Mucosa of rectum (tissue), 2 donors: ENCODE data around the gene RCSD1.

Experiments used
- H3K27ac ChIP-seq, 2 donors: one replicate each; pipeline ENCODE4 v1.7.0; 2013; ENCODE audit warnings: inconsistent platforms in 2 of 2, low read depth in 2 of 2, low read length in 2 of 2
- H3K27me3 ChIP-seq, 2 donors: one replicate each; pipeline ENCODE4 v1.7.0; 2013; ENCODE audit warnings: low read length in 2 of 2; ENCODE audit not compliant: control insufficient read depth in 2 of 2, insufficient read depth in 2 of 2
- H3K36me3 ChIP-seq, 2 donors: one replicate each; pipeline ENCODE4 v1.7.0; 2013; ENCODE audit warnings: low read length in 2 of 2; ENCODE audit not compliant: control insufficient read depth in 2 of 2, insufficient read depth in 2 of 2
- H3K4me1 ChIP-seq, 2 donors: one replicate each; pipeline ENCODE4 v1.7.0; 2013; ENCODE audit warnings: low read length in 2 of 2, mild to moderate bottlenecking in 1 of 2; ENCODE audit not compliant: control insufficient read depth in 2 of 2, insufficient read depth in 2 of 2
- H3K4me3 ChIP-seq, 2 donors: one replicate each; pipeline ENCODE4 v1.7.0; 2013; ENCODE audit warnings: low read length in 2 of 2
- H3K9ac ChIP-seq, 2 donors: one replicate each; pipeline ENCODE4 v1.7.0; 2013; ENCODE audit warnings: low read length in 2 of 2, low read depth in 1 of 2, mild to moderate bottlenecking in 1 of 2
- H3K9me3 ChIP-seq, 2 donors: one replicate each; pipeline ENCODE4 v1.7.0; 2013; ENCODE audit warnings: low read length in 2 of 2; ENCODE audit not compliant: control insufficient read depth in 2 of 2
- donor health status: healthy.
- donor health status: Normal muscosa, but diverticular disease.

Gene RCSD1

DNA sequence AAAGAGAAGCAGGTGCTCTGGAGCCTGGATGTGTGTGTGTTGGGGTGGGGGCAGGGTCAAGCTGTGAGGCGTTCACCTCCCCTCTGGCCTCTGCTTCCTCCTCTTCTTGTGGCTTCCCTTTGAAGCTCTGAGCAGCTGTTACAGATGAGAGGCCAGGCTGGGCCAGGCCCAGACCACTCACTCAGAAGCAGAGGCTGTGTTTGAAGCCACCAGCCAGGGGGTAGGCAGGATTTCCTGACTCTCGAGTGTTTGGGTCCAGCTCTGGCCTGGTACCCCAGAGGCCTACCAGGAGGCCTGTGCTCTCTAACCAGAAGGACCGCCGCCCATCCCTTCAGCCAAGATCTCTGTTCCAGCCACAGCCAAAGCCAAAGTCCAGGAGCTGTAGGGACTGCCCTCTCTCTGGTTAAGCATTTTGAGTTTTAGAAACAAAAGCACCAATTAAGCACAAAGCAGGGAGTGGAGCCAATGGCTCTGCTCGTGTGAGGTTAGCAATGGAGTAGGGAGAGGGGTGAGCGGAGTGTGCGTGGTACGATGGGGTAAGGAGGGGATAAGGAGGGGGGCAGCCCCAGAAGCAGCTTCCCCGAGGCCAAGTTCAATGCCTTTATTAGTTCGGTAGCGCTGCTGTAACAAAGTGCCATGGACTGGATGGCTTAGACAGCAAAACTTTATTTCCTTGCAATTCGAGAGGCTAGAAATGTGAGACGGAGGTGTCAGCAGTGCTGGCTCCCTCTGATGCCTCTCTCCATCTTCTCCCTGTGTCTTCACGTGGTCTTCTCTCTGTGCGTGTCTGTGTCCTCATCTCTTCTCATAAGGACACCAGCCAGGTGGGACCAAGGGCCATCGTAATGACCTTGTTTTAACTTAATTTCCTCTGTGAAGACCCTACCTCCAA, 20.5 kb downstream of the RCSD1 start:
- H3K9ac ChIP-seq = no peak overlapping the region
- no peaks in the 10 kb centered on the region for H3K27me3 ChIP-seq
- peak overlapping the region; percentile 32 to 45 for H3K27ac ChIP-seq

DNA sequence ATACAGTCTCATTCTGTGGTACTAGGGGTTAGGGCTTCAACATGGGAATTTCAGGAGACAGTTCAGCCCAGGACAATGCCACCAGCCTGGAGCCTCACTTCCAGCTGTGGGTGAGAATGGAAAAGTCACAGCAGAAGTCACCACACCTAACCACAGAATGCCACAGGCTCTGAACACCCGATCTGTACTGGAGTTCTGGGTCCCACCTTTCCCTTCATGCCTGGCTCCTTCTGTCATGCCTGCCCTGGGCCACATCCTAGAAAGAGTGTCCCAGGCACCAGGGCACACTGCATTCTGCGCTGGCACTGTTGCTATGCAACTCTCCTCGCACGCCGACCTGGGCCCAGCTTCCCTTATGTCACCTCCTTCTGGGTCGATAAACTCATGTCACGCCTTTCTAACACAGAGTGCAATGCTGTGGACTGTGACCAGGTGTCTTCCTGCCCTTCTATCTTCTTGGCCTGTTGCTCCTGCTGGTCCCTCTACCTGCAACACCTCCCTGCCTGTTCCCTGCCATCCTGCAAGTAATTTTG, 21.2 kb downstream of the RCSD1 start:
- Histone ChIP-seq H3K4me3 (no peak overlapping the region), H3K9me3 (no peaks in the 10 kb centered on the region), H3K27ac (peak overlapping the region in 1 of 2 donors; percentile 3), H3K36me3 (peaks cover 0 to 2% of the 10 kb centered on the region in 2 donors), H3K27me3 (no peaks in the 10 kb centered on the region), H3K4me1 (peaks cover 27 to 32% of the 10 kb centered on the region in 2 donors), H3K9ac (no peak overlapping the region)

More for the DNA sequence above, 20.5 kb downstream of the RCSD1 start:
- H3K36me3 ChIP-seq = peaks cover 0 to 1% of the 10 kb centered on the region in 2 donors
- H3K4me1 ChIP-seq = peaks cover 26 to 32% of the 10 kb centered on the region in 2 donors
- H3K9me3 ChIP-seq = no peaks in the 10 kb centered on the region
- H3K4me3 ChIP-seq = no peak overlapping the region

DNA sequence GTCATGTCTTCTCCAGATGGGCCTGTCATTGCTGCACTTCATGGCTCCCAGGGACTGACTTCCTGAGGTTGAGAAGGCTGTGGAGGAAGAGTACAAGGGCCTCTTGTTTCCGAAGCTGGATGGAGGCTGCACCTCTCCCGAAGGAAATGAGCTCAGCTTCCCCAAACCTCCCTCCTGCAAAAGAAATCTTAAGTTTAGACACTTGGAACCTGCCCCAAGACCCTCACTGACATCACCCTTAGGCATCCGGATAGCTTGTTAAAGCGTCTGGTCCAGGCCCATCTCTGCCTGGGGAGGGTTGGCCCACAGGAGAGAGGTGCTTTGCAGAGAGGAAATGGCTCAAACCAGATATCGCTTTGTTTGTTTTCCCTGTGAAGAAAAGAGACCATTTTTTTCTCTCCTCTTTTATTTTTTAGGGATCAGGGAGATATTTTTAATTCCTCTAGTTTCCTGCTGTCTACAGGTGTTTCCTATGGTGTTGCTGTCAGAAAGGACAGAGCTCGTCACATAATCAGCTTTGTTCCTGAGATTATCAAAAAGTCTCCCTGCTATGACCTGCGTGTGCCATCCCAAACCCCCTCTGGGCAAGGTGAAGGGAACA, 25.0 kb downstream of the RCSD1 start:
- H3K9me3 ChIP-seq = no peaks in the 10 kb centered on the region
- no peaks in the 10 kb centered on the region for H3K27me3 ChIP-seq
- H3K4me1 ChIP-seq = peaks cover 20 to 21% of the 10 kb centered on the region in 2 donors
- peak overlapping the region; percentile 39 to 47 for H3K27ac ChIP-seq
- peaks cover 0 to 2% of the 10 kb centered on the region in 2 donors for H3K36me3 ChIP-seq
- no peak overlapping the region for H3K4me3 ChIP-seq
- no peak overlapping the region for H3K9ac ChIP-seq

DNA sequence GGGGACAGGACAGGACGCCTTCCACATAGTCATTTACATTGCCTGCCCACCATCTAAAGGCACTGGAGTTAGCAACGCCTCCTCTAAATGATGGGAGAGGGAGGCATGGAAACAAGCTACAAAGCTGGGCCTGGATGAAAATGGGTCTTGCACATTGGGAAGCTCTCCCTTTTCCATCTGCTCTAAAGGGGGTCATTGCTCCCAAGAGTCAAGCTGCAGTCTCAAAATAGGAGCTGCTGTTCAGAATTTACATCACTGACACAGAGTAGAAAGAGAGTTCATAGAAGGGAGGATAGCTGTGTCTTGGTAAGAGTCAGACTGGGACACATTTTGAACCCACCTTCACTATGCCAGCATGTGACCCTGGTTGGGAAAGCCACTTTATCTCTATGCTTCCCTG, 26.6 kb downstream of the RCSD1 start:
- Histone ChIP-seq H3K4me1 (peaks cover 7 to 16% of the 10 kb centered on the region in 2 donors), H3K9ac (no peak overlapping the region), H3K27me3 (no peaks in the 10 kb centered on the region), H3K27ac (no peak overlapping the region), H3K9me3 (no peaks in the 10 kb centered on the region), H3K36me3 (peaks cover 0 to 2% of the 10 kb centered on the region in 2 donors), H3K4me3 (no peak overlapping the region)

DNA sequence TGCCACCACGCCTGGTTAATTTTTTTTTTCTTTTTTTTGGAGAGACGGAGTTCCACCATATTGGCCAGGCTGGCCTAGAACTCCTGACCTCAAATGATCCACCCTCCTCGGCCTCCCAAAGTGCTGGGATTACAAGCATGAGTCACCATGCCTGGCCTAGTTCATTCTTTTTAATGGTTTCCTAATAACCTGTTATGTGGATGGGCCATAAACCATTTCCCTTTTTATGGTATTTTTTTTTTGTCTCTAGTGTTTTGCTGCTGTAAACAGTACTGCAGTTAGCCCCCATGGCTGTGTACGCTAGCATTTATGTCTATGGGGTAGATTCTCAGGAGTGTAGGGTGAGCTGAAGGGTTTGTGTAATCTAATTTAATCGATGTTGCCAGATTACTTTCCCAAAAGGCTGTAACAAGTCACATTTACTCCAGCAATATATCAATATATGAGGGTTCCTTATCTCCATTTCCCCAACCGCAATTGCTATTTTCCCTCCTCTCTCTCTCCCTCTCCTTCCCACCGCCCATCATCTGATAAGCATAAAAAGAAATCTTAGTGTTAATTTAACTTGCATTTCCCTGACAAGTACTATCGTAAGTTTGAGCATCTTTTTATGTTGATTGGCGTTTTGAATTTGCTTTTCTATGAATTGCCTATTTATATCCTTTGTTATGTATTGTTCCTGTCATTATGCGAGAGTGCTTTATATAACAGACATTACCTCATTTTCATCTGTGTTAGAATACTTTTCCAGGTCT, 28.7 kb downstream of the RCSD1 start:
- no peak overlapping the region for H3K4me3 ChIP-seq
- H3K9me3 ChIP-seq = no peaks in the 10 kb centered on the region
- H3K36me3 ChIP-seq = peaks cover 0 to 2% of the 10 kb centered on the region in 2 donors
- peaks cover 9 to 19% of the 10 kb centered on the region in 2 donors for H3K4me1 ChIP-seq
- H3K9ac ChIP-seq = no peak overlapping the region
- H3K27me3 ChIP-seq = no peaks in the 10 kb centered on the region
- H3K27ac ChIP-seq = peak overlapping the region in 1 of 2 donors; percentile 26

DNA sequence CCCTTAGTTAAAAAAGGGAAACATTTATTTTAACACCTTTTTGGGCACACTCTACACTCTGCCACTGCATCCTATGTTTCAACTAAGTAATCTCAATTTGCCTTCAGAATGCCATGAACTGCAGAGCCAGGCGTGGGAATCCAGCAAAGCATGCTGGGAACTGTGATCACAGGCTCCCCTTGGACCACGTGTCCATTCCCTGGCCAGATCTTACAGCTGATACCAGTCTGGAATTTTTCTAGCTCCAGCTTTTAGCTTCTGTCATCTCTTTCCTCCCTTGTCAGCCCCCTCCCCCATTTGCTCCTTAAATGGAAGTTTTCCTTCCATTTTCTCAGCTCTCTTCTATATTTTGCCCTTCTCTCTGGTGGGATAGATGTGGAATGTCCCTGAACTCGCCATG, 29.4 kb downstream of the RCSD1 start:
- H3K9me3 ChIP-seq = no peaks in the 10 kb centered on the region
- H3K4me1 ChIP-seq = peaks cover 6 to 19% of the 10 kb centered on the region in 2 donors
- H3K27ac ChIP-seq = peak overlapping the region in 1 of 2 donors; percentile 45
- H3K27me3 ChIP-seq = no peaks in the 10 kb centered on the region
- H3K9ac ChIP-seq = no peak overlapping the region
- H3K4me3 ChIP-seq = no peak overlapping the region
- peaks cover 0 to 2% of the 10 kb centered on the region in 2 donors for H3K36me3 ChIP-seq

DNA sequence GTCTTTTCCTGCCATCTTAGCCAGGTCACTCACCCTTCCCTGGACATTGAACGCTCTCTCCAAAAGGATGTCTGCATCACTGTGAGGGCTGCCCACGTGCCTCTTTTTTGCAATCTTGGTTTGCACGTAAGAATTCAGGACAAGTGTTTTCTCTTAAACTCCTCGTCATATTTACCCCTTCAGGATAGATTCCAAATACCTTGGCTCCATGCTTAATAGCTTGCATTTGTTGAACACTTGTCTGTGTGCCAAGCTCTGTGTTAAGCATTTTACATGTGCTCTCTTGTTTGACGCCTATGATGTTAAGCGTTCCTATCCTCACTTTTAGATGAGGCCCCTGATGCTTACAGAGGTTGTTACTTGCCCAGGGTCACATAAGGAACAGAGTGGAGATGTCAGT, 29.8 kb downstream of the RCSD1 start:
- H3K27me3 ChIP-seq = no peaks in the 10 kb centered on the region
- no peaks in the 10 kb centered on the region for H3K9me3 ChIP-seq
- H3K4me3 ChIP-seq = no peak overlapping the region
- H3K9ac ChIP-seq = no peak overlapping the region
- H3K4me1 ChIP-seq = peaks cover 6 to 19% of the 10 kb centered on the region in 2 donors
- peaks cover 0 to 2% of the 10 kb centered on the region in 2 donors for H3K36me3 ChIP-seq
- peak overlapping the region in 1 of 2 donors; percentile 45 for H3K27ac ChIP-seq

DNA sequence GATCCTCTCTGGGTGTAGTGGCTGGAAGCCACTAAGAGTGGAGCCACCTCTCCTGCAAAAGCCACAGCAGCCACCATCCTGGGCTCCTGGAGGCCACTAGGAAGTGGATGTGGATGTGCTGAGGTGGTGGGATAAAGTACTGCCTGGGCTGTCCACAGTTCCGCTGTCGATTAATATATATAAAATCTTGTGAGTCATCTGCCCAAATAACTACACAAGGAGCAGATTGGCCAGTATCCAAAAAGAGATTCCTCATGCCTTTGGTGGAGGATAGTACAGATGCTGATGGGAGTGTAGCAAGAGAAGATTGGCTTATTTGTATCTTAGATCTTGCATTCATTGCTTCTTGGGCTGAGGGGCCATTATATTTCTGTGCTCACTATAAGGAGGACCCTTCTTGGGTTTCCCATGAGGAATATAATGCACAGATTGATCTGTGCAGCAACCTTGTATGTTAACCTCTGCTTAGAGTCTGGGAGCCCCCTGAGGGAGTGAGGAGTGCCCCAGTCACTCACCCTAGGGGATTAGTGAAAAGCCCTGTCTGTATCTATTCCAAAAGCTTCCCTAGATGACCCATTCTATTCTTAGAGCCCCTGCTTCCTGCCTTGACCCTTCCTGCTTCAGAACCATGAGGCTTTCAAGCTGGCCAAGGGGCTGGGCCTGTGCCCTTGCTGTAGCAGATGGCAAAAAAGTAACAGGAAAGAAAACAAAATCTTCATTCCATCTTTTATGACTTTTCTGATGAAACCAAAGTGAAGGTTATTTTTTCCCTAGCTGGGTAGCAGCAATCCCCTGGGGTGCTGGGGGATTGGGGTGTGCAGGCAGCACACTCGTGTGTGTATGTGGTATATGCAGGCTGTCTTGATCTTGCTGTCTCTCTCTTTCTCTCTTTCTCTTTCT, 31.7 kb downstream of the RCSD1 start:
- no peaks in the 10 kb centered on the region for H3K36me3 ChIP-seq
- no peaks in the 10 kb centered on the region for H3K9me3 ChIP-seq
- H3K4me1 ChIP-seq = peaks cover 3 to 15% of the 10 kb centered on the region in 2 donors
- H3K27ac ChIP-seq = peak overlapping the region; percentile 7 to 34
- H3K4me3 ChIP-seq = no peak overlapping the region
- H3K27me3 ChIP-seq = no peaks in the 10 kb centered on the region
- no peak overlapping the region for H3K9ac ChIP-seq
